ENCODE data around the gene TEX54.

DNA sequence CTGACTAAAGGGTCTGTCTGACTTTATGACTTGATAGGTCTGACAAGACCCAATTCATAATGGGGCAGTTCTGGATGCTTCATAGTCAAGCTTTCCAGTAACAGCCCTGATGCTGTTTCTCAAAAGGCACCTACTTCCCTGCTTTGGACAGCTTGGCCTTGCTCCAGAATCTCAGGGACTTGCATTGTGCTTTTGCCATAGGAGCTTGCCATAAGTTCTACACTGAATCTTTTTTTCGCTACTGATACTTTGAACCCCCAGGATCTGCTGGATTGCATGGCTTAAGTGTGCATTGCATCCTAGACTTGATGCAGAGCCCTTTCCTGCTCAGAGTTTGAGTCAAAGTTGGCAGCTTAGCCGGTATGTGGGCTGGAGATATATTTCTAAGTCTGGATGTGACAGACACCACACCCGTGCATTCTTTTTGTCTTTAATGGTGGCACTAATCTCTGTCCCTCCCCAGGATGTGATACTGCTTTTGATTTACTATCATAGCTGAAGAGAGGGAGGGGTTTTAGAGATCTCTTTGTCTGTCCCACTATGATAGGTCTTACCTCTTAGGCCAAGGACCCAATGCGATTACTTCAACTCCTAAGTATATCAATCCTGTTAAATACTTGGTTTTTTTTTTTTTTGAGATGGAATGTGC lies 31.2 kb upstream of the TEX54 start:
- TF ChIP-seq EZH2 (IDR thresholded peaks at IDR 0.05), result no peak
- no peak for TF ChIP-seq POLR2AphosphoS5 (IDR thresholded peaks at IDR 0.05; ENCODE audit: borderline replicate concordance, low read depth, low read length)
- TF ChIP-seq FOXP2 (optimal IDR thresholded peaks at IDR 0.05; ENCODE audit: control extremely low read depth, extremely low read length, insufficient read depth), result no peak
